ENCODE results near the gene IGF2R.

- no peak for TF ChIP-seq FOXK1 (CRISPR knock-in tag; IDR thresholded peaks at IDR 0.05)
- TF ChIP-seq E2F5 (CRISPR knock-in tag; IDR thresholded peaks at IDR 0.05), result no peak
- TF ChIP-seq CTCF (IDR thresholded peaks at IDR 0.05), result no peak
These were observed 178.3 kb downstream of the IGF2R start for GRCh38 chr6:160147146-160147536.
